NT2/D1 (cell line): ENCODE measurements around the gene RMI2.

Source experiments
- SUZ12 ChIP-seq: IDR thresholded peaks from 2 replicates; pipeline ENCODE4 v1.6.1; 2011; ENCODE audit not compliant: insufficient read length, insufficient read depth; ENCODE audit errors: extremely low read depth
- YY1 ChIP-seq: IDR thresholded peaks from 2 replicates; pipeline ENCODE4 v1.6.1; 2011; ENCODE audit not compliant: insufficient read length, insufficient read depth
- ZNF274 ChIP-seq: IDR thresholded peaks from 2 replicates; pipeline ENCODE4 v1.6.1; 2011; ENCODE audit warnings: mild to moderate bottlenecking, low read depth, low read length

GRCh38 chr16:11372073-11372828 is 27.0 kb downstream of the RMI2 start:
- TF ChIP-seq ZNF274 (no peak), YY1 (no peak), SUZ12 (no peak)
